Left kidney (tissue), 2 donors: ENCODE data around the gene PNPO. TPM values are rescaled to one million over a fixed set of nuclear protein-coding genes. Genes with fewer than 3 reads are reported as not detected.

Source experiments
- DNase-seq: peaks from one replicate; pipeline ENCODE4 v3.0.0-alpha.2; 2013
- polyA plus RNA-seq: library from polyadenylated mRNA; unstranded; fragments of 120-200 nt; gene quantifications from one replicate; pipeline ENCODE4 v1.2.1, GENCODE V29; 2013; ENCODE audit not compliant: insufficient read length

Gene PNPO
- polyA plus RNA-seq, 1 donor: 21.4 TPM

DNA sequence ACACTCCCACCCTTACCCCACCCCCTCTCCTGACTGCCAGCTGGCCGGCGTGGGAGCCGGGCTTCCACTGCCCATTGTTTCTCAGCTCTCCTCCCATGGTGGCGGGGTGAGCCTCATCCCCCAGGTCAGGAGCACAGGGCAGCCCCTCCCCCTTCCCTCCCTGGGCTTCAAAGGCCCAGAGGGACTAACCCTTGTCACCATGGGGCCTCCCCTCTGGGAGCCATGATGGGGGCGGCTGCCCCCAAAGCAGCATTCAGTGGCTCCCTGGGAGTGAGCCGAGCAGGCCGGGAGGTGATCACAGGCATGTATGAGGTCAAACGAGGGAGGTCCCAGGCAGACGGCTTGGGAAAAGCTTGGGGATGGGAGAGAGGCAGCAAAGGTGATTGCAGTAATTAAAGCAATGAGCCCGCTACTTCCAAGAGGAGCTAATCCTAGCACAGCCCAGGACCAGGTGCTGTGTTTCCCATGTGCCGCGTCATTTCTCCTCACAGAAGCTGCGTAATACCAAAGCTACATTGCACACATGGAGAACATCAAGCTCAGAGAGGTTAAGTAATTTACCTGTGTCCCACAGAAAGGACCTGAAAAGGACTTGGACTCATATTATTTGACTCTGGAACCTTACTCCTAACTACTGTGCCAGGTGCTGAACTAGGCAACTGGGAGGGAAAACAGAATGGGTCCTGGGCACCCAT, 54.0 kb downstream of the PNPO start:
- no peak for DNase-seq

DNA sequence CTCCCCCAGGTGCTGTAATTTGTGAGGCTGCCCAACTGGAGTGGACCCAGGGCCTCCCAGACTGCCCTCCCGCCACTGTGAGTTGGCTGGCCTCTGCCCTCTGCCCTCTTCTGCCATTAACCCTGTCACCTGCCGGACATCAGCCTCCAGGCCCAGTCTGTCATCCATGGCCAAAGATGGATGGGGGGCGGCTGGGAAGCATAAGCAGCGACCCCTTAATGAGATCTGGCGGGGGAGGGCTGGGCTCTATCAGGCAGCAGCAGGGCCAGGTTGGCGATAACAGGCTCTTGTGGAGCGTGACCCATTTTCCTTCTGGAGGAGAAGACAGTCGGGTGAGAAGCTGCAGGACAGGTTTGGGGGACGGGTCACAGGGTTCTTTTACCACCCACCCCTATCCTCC, 54.8 kb downstream of the PNPO start:
- DNase-seq: no peak

DNA sequence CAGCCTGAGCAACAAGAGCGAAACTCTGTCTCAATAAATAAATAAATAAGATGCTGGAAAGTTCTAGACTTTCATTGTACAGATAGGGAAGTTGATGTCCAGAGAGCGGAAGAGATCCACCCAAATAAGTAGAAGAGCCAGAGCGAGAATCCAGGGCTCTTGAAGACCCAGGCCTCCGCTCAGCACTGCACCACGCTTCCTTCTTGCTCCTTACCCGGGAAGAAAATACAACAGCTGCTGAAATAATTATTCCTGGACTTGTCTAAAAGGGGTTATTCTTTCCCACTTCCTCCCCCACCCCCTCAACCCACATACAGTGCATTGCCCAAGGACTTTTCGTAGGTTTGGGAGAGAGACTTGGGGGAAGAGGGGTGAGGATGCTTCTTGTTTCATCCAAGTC, 56.2 kb downstream of the PNPO start:
- DNase-seq: no peak

DNA sequence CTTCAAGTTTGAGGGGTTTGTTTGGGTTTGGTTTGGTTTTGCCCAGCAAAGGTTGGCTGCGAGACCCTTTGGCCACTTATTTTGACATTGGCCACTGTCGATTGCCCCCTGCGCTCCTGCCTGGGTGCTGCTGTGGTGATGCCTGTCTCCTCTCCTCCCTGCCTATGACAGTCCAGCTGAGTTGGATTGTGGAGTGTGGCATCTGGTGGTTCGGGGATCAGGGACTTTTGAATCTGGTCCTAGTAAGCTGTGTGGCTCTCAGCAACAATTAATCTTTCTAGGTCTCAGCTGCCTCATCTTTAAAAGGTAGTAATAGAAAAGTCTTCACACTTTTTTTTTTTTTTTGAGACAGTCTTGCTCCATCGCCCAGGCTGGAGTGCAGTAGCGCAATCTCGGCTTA, 56.7 kb downstream of the PNPO start:
- no peak for DNase-seq

Other genes with a start within 250 kb of the PNPO start
- 31.1 TPM for gene TBKBP1, start 247.4 kb upstream of the PNPO start, polyA plus RNA-seq
- 0.08 TPM for gene TBX21, start 208.3 kb upstream of the PNPO start, polyA plus RNA-seq
- 16.7 TPM for gene OSBPL7, start 119.8 kb upstream of the PNPO start, polyA plus RNA-seq
- 52.8 TPM for gene MRPL10, start 110.0 kb upstream of the PNPO start, polyA plus RNA-seq
- 2.8 TPM for gene LRRC46, start 109.9 kb upstream of the PNPO start, polyA plus RNA-seq
- 60.0 TPM for gene SCRN2, start 100.3 kb upstream of the PNPO start, polyA plus RNA-seq
- gene SP6, start 90.4 kb upstream of the PNPO start, polyA plus RNA-seq: 2.7 TPM
- 26.1 TPM for gene SP2, start 45.3 kb upstream of the PNPO start, polyA plus RNA-seq
- gene PRR15L, start 16.3 kb downstream of the PNPO start, polyA plus RNA-seq: 17.7 TPM
- gene CDK5RAP3, start 29.5 kb downstream of the PNPO start, polyA plus RNA-seq: 186 TPM
- gene COPZ2, start 96.2 kb downstream of the PNPO start, polyA plus RNA-seq: 15.3 TPM
- gene NFE2L1, start 106.8 kb downstream of the PNPO start, polyA plus RNA-seq: 218 TPM
- 202 TPM for gene CBX1, start 159.9 kb downstream of the PNPO start, polyA plus RNA-seq
- gene SNX11, start 166.2 kb downstream of the PNPO start, polyA plus RNA-seq: 22.1 TPM